HCT116 (cell line): ENCODE results near the gene PRIMA1. TPM values are rescaled to one million over a fixed set of nuclear protein-coding genes. Genes with fewer than 3 reads are reported as not detected.

ENCODE experiments used
- ATAC-seq: fragments of 200-7000 bp; cut with Tn5 transposase; 2 replicates; pipeline ENCODE4 v1.9.1; 2020; ENCODE audit warnings: mild to moderate bottlenecking, moderate library complexity
- BruUV-seq: library from RNA; stranded (reverse); fragments of 400-500 nt; replicated peaks from 2 replicates; lab custom pipeline; 2021; lab: Mats Ljungman, UMichigan
- CTCF ChIA-PET: fragments of 300-600 bp; sonication (Branson Sonifier 250); formaldehyde crosslinking; loops from one replicate; lab custom pipeline; 2021; ENCODE audit warnings: antibody characterized with exemption; lab: Charles Lee
- POLR2A ChIA-PET: fragments of 300-600, 350-600 bp; sonication (Branson Sonifier 250); formaldehyde crosslinking; loops from one replicate; lab custom pipeline; 2021; ENCODE audit warnings: antibody characterized with exemption; lab: Charles Lee
- RAD21 ChIA-PET, 2 experiments: fragments of 300-600 bp; sonication (Branson Sonifier 250); formaldehyde crosslinking; loops; one replicate each; lab custom pipeline; 2023; ENCODE audit warnings: low total read pairs in 2 of 2; ENCODE audit not compliant: uncharacterized antibody in 2 of 2, unreplicated experiment in 2 of 2, low non-redundant PET in 1 of 2; lab: Charles Lee
- DNase-seq: peaks from one replicate; pipeline ENCODE4 v3.0.0-alpha.2; 2010; ENCODE audit warnings: low read depth, low spot score
- H2AFZ ChIP-seq: fragments of 200-600 bp; shearing (Covaris generic), sonication (generic); 2 replicates; pipeline ENCODE4 v1.6.1; 2017; ENCODE audit warnings: low read depth, mixed run types, mixed read lengths, antibody characterized with exemption, low read length; ENCODE audit not compliant: poor library complexity, severe bottlenecking
- H3K27ac ChIP-seq: 2 replicates; pipeline ENCODE4 v1.5.1; 2012; ENCODE audit warnings: low read depth, low read length
- H3K27me3 ChIP-seq: fragments of 200-600 bp; sonication (generic); 2 replicates; pipeline ENCODE4 v1.6.1; 2016; ENCODE audit warnings: mixed run types, low read length, mixed read lengths; ENCODE audit not compliant: insufficient read depth
- H3K36me3 ChIP-seq, 2 experiments: fragments of 200-500 bp in 1 of 2; fragments of 200-600 bp in 1 of 2; sonication (Bioruptor generic) in 1 of 2; sonication (generic) in 1 of 2; 2 replicates each; pipeline versions ENCODE4 v1.5.1 to v1.6.1; 2014 to 2016; ENCODE audit warnings: low read length in 2 of 2, inconsistent platforms in 1 of 2, mixed read lengths in 1 of 2, mixed run types in 1 of 2; ENCODE audit not compliant: insufficient read depth in 2 of 2, control insufficient read depth in 1 of 2
- H3K4me1 ChIP-seq, 2 experiments: fragments of 200-600 bp in 1 of 2; sonication (generic) in 1 of 2; 2 replicates each; pipeline versions ENCODE4 v1.5.1 to v1.6.1; 2012 to 2017; ENCODE audit warnings: low read length in 2 of 2, inconsistent platforms in 1 of 2, mild to moderate bottlenecking in 1 of 2, mixed read lengths in 1 of 2, mixed run types in 1 of 2, moderate library complexity in 1 of 2; ENCODE audit not compliant: insufficient read depth in 2 of 2, control insufficient read depth in 1 of 2
- H3K4me2 ChIP-seq: fragments of 200-600 bp; sonication (generic); 2 replicates; pipeline ENCODE4 v1.6.1; 2017; ENCODE audit warnings: mixed run types, low read length, mixed read lengths
- H3K4me3 ChIP-seq, 2 experiments: fragments of 200-600 bp in 1 of 2; sonication (generic) in 1 of 2; replicated peaks in 1 of 2; 2 replicates each; pipeline ENCODE4 v1.5.1; 2011 to 2016; ENCODE audit warnings: low read length in 2 of 2, control low read depth in 1 of 2, low read depth in 1 of 2, mild to moderate bottlenecking in 1 of 2, mixed read lengths in 1 of 2, mixed run types in 1 of 2
- H3K79me2 ChIP-seq: fragments of 200-600 bp; sonication (generic); 2 replicates; pipeline ENCODE4 v1.6.1; 2017; ENCODE audit warnings: mild to moderate bottlenecking, mixed run types, low read length, moderate library complexity, mixed read lengths; ENCODE audit not compliant: insufficient read depth
- H3K9ac ChIP-seq: fragments of 200-600 bp; sonication (generic); 2 replicates; pipeline ENCODE4 v1.6.1; 2016; ENCODE audit warnings: low read length, mixed read lengths
- H3K9me2 ChIP-seq: fragments of 200-600 bp; sonication (generic), shearing (Covaris generic); 2 replicates; pipeline ENCODE4 v1.6.1; 2017; ENCODE audit warnings: mixed run types, mild to moderate bottlenecking, moderate library complexity; ENCODE audit not compliant: insufficient read depth
- H3K9me3 ChIP-seq, 2 experiments: fragments of 200-500 bp in 1 of 2; fragments of 200-600 bp in 1 of 2; sonication (Bioruptor generic) in 1 of 2; sonication (generic) in 1 of 2; 2 replicates each; pipeline ENCODE4 v1.6.1; 2014 to 2017; ENCODE audit warnings: low read length in 2 of 2, mixed read lengths in 2 of 2, inconsistent platforms in 1 of 2, low read depth in 1 of 2, mild to moderate bottlenecking in 1 of 2, mixed run types in 1 of 2, moderate library complexity in 1 of 2; ENCODE audit not compliant: control insufficient read depth in 1 of 2, insufficient read depth in 1 of 2
- H4K20me1 ChIP-seq: fragments of 200-600 bp; sonication (generic), shearing (Covaris generic); 2 replicates; pipeline ENCODE4 v1.6.1; 2017; ENCODE audit warnings: mixed run types, mild to moderate bottlenecking, moderate library complexity; ENCODE audit not compliant: insufficient read depth
- CBX3 ChIP-seq: IDR thresholded peaks from 2 replicates; pipeline ENCODE4 v1.6.1; 2012; ENCODE audit warnings: low read depth
- CTCF ChIP-seq, 3 experiments: fragments of 200-600 bp in 1 of 3; sonication (generic) in 1 of 3; IDR thresholded peaks in 2 of 3; conservative IDR thresholded peaks in 1 of 3; 2 replicates each; pipeline ENCODE4 v1.5.1; 2012 to 2017; ENCODE audit warnings: low read depth in 2 of 3, low read length in 2 of 3, antibody characterized with exemption in 1 of 3, borderline replicate concordance in 1 of 3, control low read depth in 1 of 3, mild to moderate bottlenecking in 1 of 3, mixed read lengths in 1 of 3, mixed run types in 1 of 3, moderate library complexity in 1 of 3; ENCODE audit not compliant: insufficient read depth in 1 of 3
- EGR1 ChIP-seq: IDR thresholded peaks from 2 replicates; pipeline ENCODE4 v1.6.1; 2012; ENCODE audit warnings: low read depth
- EZH2 ChIP-seq: fragments of 200-600 bp; sonication (generic); IDR thresholded peaks from 2 replicates; pipeline ENCODE4 v1.6.1; 2017; ENCODE audit warnings: antibody characterized with exemption, mixed run types
- EZH2phosphoT487 ChIP-seq: fragments of 200-600 bp; IDR thresholded peaks from 2 replicates; pipeline ENCODE4 v1.6.1; 2018; ENCODE audit warnings: antibody characterized with exemption, borderline replicate concordance
- FOSL1 ChIP-seq: IDR thresholded peaks from 2 replicates; pipeline ENCODE4 v1.6.1; 2012; ENCODE audit warnings: low read depth
- JUND ChIP-seq: IDR thresholded peaks from 2 replicates; pipeline ENCODE4 v1.6.1; 2012
- POLR2AphosphoS5 ChIP-seq: IDR thresholded peaks from 2 replicates; pipeline ENCODE4 v1.6.1; 2011; ENCODE audit warnings: mild to moderate bottlenecking, low read depth, low read length, moderate library complexity
- REST ChIP-seq: IDR thresholded peaks from 2 replicates; pipeline ENCODE4 v1.6.1; 2012; ENCODE audit warnings: low read depth
- SIN3A ChIP-seq: IDR thresholded peaks from 2 replicates; pipeline ENCODE4 v1.6.1; 2012; ENCODE audit warnings: low read depth
- SRF ChIP-seq: IDR thresholded peaks from 2 replicates; pipeline ENCODE4 v1.6.1; 2012; ENCODE audit warnings: low read depth
- TCF7L2 ChIP-seq: IDR thresholded peaks from 2 replicates; pipeline ENCODE4 v1.7.0; 2011; ENCODE audit warnings: borderline replicate concordance, inconsistent platforms; ENCODE audit not compliant: insufficient read depth, insufficient read length; ENCODE audit errors: extremely low read depth
- ZBTB33 ChIP-seq: IDR thresholded peaks from 2 replicates; pipeline ENCODE4 v1.6.1; 2011; ENCODE audit warnings: mild to moderate bottlenecking, low read length, moderate library complexity; ENCODE audit not compliant: insufficient replicate concordance; ENCODE audit errors: extremely low read depth
- ZFX ChIP-seq: fragments of 450-650 bp; IDR thresholded peaks from 2 replicates; pipeline ENCODE4 v1.6.1; 2017
- intact Hi-C: fragments of 100-400 bp; cut with micrococcal nuclease; formaldehyde crosslinking; loops from 2 replicates; pipeline ENCODE4 v1.10.0; 2022
- total RNA-seq: library from RNA; stranded (reverse); gene quantifications from one replicate; pipeline ENCODE4 v1.2.1, GENCODE V29; 2021; ENCODE audit not compliant: unreplicated experiment

Gene PRIMA1
- total RNA-seq, 1 experiment from 2014 or later: 1.5 TPM

- Histone ChIP-seq H2AFZ (no peak overlapping the region), H3K9ac (no peak overlapping the region), H3K4me2 (no peak overlapping the region), H3K4me3 (no peak overlapping the region), H3K27ac (no peak overlapping the region), H3K27me3 (no peaks in the 10 kb centered on the region), H4K20me1 (no peaks in the 10 kb centered on the region), H3K9me2 (no peaks in the 10 kb centered on the region), H3K9me3 (no peaks in the 10 kb centered on the region), H3K79me2 (no peaks in the 10 kb centered on the region), H3K36me3 (no peaks in the 10 kb centered on the region), H3K4me1 (no peaks in the 10 kb centered on the region)
- ChIA-PET RAD21 (no interaction called here), CTCF (no interaction called here), POLR2A (no interaction called here)
- no peak for TF ChIP-seq TCF7L2
- TF ChIP-seq EGR1: no peak
- TF ChIP-seq SIN3A: no peak
- TF ChIP-seq CBX3: no peak
- no peak for TF ChIP-seq SRF
- no peak for TF ChIP-seq CTCF (IDR thresholded peaks at IDR 0.05 in 2 of 3, conservative IDR thresholded peaks at IDR 0.05 in 1 of 3; ENCODE audit: borderline replicate concordance in 1 of 3, insufficient read depth in 1 of 3, low read depth in 2 of 3, low read length in 2 of 3)
- TF ChIP-seq POLR2AphosphoS5: no peak
- ATAC-seq: no peak
- no peak for DNase-seq
- intact Hi-C loops: no loop called here
- BruUV-seq: no TSS peak
Observed at GRCh38 chr14:93759719-93760307, 28.5 kb downstream of the PRIMA1 start.

- no peaks in the 10 kb centered on the region for H3K27me3 ChIP-seq
- H3K9me3 ChIP-seq: no peaks in the 10 kb centered on the region
- no peak overlapping the region for H2AFZ ChIP-seq
- H3K9ac ChIP-seq: no peak overlapping the region
- no peak for ATAC-seq
- no peaks in the 10 kb centered on the region for H4K20me1 ChIP-seq
- H3K4me2 ChIP-seq: no peak overlapping the region
- ChIA-PET POLR2A (no interaction called here), CTCF (interaction anchor here (0.7 kb wide), 1 partner anchor 1786 kb away, joined by 3 read pairs; no protein-coding TSS in a partner anchor), RAD21 (no interaction called here)
- no peak overlapping the region for H3K27ac ChIP-seq
- H3K4me3 ChIP-seq: no peak overlapping the region
- no peaks in the 10 kb centered on the region for H3K4me1 ChIP-seq
- no TSS peak for BruUV-seq
- H3K79me2 ChIP-seq: no peaks in the 10 kb centered on the region
- H3K36me3 ChIP-seq: no peaks in the 10 kb centered on the region
- no peak for DNase-seq
- intact Hi-C loops: no loop called here
- H3K9me2 ChIP-seq: no peaks in the 10 kb centered on the region
- TF ChIP-seq ZBTB33 (no peak), FOSL1 (no peak), EZH2phosphoT487 (no peak), ZFX (no peak), SIN3A (no peak), JUND (no peak), EZH2 (no peak), REST (no peak)
Observed at GRCh38 chr14:93757206-93757605, 31.1 kb downstream of the PRIMA1 start.
